Panc1 (cell line): ENCODE data around the gene PNPLA2. TPM values are rescaled to one million over a fixed set of nuclear protein-coding genes. Genes with fewer than 3 reads are reported as not detected.

Experiments used
- ATAC-seq: fragments of 200-7000 bp; cut with Tn5 transposase; 2 replicates; pipeline ENCODE4 v1.9.1; 2020; ENCODE audit warnings: mild to moderate bottlenecking, moderate library complexity
- BruUV-seq: library from RNA; stranded (reverse); fragments of 400-500 nt; replicated peaks from 2 replicates; lab custom pipeline; 2021; lab: Mats Ljungman, UMichigan
- CTCF ChIA-PET: fragments of 300-600 bp; sonication (Branson Sonifier 250); formaldehyde crosslinking; loops from one replicate; lab custom pipeline; 2022; ENCODE audit warnings: antibody characterized with exemption; lab: Charles Lee
- POLR2A ChIA-PET: fragments of 300-600 bp; sonication (Branson Sonifier 250); formaldehyde crosslinking; loops from one replicate; lab custom pipeline; 2022; ENCODE audit warnings: antibody characterized with exemption; lab: Charles Lee
- DNase-seq: peaks from one replicate; pipeline ENCODE4 v3.0.0-alpha.2; 2010; ENCODE audit warnings: low read depth, low spot score
- H3K27ac ChIP-seq: 2 replicates; pipeline ENCODE4 v1.5.1; 2011; ENCODE audit warnings: mild to moderate bottlenecking, low read length, inconsistent platforms
- H3K27me3 ChIP-seq: fragments of 200-500 bp; sonication (Bioruptor generic); 2 replicates; pipeline ENCODE4 v1.6.0; 2014; ENCODE audit warnings: low read length, inconsistent platforms; ENCODE audit not compliant: control insufficient read depth, insufficient read depth
- H3K36me3 ChIP-seq: fragments of 200-500 bp; sonication (Bioruptor generic); 2 replicates; pipeline ENCODE4 v1.5.1; 2014; ENCODE audit warnings: inconsistent platforms, mild to moderate bottlenecking, low read length, moderate library complexity; ENCODE audit not compliant: control insufficient read depth, insufficient read depth
- H3K4me1 ChIP-seq: 2 replicates; pipeline ENCODE4 v1.5.1; 2011; ENCODE audit warnings: inconsistent platforms, mild to moderate bottlenecking, low read length, moderate library complexity; ENCODE audit not compliant: control insufficient read depth, insufficient read depth
- H3K4me3 ChIP-seq, 2 experiments: 2 replicates each; pipeline ENCODE4 v1.5.1; 2011 to 2012; ENCODE audit warnings: low read depth in 2 of 2, low read length in 2 of 2, mild to moderate bottlenecking in 2 of 2, inconsistent platforms in 1 of 2, moderate library complexity in 1 of 2
- H3K9me3 ChIP-seq: fragments of 200-500 bp; sonication (Bioruptor generic); 2 replicates; pipeline ENCODE4 v1.5.1; 2014; ENCODE audit warnings: low read depth, mild to moderate bottlenecking, inconsistent platforms, low read length, moderate library complexity; ENCODE audit not compliant: control insufficient read depth, insufficient read depth
- POLR2AphosphoS5 ChIP-seq: IDR thresholded peaks from 2 replicates; pipeline ENCODE4 v1.6.1; 2012; ENCODE audit warnings: mild to moderate bottlenecking, low read depth, low read length, moderate library complexity
- SIN3A ChIP-seq: IDR thresholded peaks from 2 replicates; pipeline ENCODE4 v1.6.1; 2012; ENCODE audit warnings: low read depth, mild to moderate bottlenecking, low read length, moderate library complexity, borderline replicate concordance; ENCODE audit not compliant: insufficient read depth
- TCF7L2 ChIP-seq: IDR thresholded peaks from 2 replicates; pipeline ENCODE4 v1.6.1; 2011; ENCODE audit warnings: mild to moderate bottlenecking, low read depth, low read length, inconsistent platforms
- in situ Hi-C: cut with HindIII; loops from 2 replicates; pipeline ENCODE4 v1.10.0; 2016; ENCODE audit warnings: low sequenced_read_pairs, low pct_unique_long_range_greater_than_20kb
- intact Hi-C: fragments of 100-400 bp; cut with micrococcal nuclease; formaldehyde crosslinking; loops from one replicate; pipeline ENCODE4 v1.10.0; 2022; ENCODE audit not compliant: unreplicated experiment
- total RNA-seq: library from RNA; stranded (reverse); gene quantifications from one replicate; pipeline ENCODE4 v1.2.1, GENCODE V29; 2021; ENCODE audit not compliant: unreplicated experiment
- TF ChIP-seq, protein P1 (sequence below): fragments of 450-650 bp; IDR thresholded peaks from 2 replicates; pipeline ENCODE4 v1.5.1; 2017; ENCODE audit warnings: mild to moderate bottlenecking
- TF ChIP-seq, protein P2 (sequence below), 2 experiments: IDR thresholded peaks; 2 replicates each; pipeline ENCODE4 v1.6.1; 2011 to 2012; ENCODE audit warnings: low read depth in 2 of 2, control low read depth in 1 of 2, low read length in 1 of 2, mild to moderate bottlenecking in 1 of 2, moderate library complexity in 1 of 2; ENCODE audit not compliant: insufficient read depth in 1 of 2

Gene PNPLA2
- total RNA-seq, 1 experiment from 2014 or later = 244 TPM

DNA sequence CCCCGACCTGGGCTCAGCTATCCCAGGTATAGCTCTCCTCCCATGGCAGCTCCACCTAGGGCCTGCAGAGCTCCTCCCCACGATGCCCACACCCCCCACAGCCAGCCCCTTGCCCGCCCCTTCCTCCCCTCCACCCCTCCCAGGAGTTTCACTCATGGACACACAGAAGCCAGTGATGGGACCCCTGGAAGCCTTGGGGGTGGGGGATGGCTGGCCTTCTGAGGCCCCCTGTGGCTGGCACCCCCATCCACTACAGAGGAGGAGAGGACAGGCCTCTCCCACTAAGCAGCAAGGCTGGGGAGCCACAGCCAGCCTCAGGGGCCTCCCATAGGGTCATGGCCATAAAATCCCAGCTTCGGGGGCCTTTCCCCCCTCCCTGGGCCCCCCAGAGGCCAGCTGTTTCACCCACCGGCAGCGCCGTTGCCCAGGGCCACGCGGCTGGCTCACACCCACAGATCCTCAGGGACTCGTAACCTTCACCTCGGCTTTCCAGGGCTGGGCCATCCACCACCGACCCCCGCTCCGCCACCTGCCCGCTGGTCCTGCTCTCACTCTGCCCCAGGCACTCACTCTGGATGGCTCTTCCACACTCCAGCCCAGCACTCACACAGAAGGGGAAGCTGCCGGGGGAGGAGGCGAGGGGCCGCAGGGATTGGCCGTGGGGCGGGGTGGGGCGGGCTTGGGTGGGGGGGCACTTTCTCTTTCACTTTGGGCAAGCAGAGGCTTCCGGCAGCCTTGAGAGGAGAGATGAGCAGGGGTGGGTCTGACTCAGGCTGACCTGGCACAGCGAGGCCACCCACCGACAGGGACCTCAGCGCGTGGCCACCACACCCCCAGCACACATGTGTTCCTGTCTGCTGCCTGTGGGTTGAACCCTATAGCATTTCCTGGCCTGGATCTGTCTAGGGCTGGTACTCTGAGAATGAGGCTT lies 22.8 kb upstream of the PNPLA2 start:
- CTCF ChIA-PET = no interaction called here
- POLR2A ChIA-PET = interaction anchor here (0.8 kb wide), 1 partner anchor 26 kb away, joined by 3 read pairs; no protein-coding TSS in a partner anchor
- no peaks in the 10 kb centered on the region for H3K9me3 ChIP-seq
- peak overlapping the region; percentile 93 for H3K27ac ChIP-seq
- no peaks in the 10 kb centered on the region; the same call in none of the 2 replicates for H3K36me3 ChIP-seq
- no TSS peak for BruUV-seq
- ATAC-seq (peak; percentile 33), DNase-seq (no peak)
- peak; percentile 66 for TF ChIP-seq POLR2AphosphoS5
- TF ChIP-seq SIN3A = no peak
- in situ Hi-C loops (no loop called here), intact Hi-C loops (no loop called here)
- H3K27me3 ChIP-seq = no peaks in the 10 kb centered on the region
- H3K4me3 ChIP-seq = peak overlapping the region; percentile 71 to 86
- H3K4me1 ChIP-seq = peaks cover 49% of the 10 kb centered on the region

DNA sequence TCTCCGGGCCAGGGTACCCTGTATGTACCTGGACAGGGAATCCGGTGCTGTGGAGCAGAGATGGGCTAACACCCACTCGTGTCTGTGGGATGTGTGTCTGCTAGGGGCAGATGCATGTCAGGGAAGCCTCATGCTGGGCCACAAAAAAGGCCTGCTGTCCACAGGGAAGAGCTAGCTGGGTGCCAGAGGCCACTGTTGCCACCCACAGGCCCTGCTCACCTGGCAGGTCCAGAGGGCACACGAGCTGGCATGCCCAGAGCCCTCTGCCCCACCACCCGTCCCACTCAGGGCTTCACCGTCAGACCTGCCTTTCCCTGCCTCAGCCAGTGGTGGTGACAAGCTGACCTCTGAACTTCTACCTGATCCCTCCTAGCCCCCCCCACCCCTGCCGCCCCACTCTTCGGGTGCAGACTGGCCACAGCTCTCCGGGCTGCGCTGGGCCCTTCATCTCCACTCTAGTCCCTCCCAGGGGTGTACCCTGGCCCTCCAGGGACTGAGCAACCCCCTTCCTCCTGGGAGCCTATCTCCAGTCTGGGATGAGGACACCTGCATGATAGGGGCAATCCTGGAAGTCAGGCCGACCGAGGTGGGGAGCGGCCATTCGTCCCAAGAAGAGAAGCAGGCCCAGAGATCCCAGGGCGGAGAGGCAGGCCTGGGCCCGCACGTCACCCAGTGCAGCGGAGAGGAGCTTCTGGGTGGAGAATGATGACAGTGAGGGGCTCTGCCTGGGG lies 22.0 kb upstream of the PNPLA2 start:
- intact Hi-C loops (no loop called here), in situ Hi-C loops (no loop called here)
- no peaks in the 10 kb centered on the region for H3K27me3 ChIP-seq
- DNase-seq (no peak), ATAC-seq (peak; percentile 5; the same call in 1 of the 2 replicates)
- no peaks in the 10 kb centered on the region for H3K9me3 ChIP-seq
- TF ChIP-seq SIN3A = no peak
- TF ChIP-seq, protein P1, sequence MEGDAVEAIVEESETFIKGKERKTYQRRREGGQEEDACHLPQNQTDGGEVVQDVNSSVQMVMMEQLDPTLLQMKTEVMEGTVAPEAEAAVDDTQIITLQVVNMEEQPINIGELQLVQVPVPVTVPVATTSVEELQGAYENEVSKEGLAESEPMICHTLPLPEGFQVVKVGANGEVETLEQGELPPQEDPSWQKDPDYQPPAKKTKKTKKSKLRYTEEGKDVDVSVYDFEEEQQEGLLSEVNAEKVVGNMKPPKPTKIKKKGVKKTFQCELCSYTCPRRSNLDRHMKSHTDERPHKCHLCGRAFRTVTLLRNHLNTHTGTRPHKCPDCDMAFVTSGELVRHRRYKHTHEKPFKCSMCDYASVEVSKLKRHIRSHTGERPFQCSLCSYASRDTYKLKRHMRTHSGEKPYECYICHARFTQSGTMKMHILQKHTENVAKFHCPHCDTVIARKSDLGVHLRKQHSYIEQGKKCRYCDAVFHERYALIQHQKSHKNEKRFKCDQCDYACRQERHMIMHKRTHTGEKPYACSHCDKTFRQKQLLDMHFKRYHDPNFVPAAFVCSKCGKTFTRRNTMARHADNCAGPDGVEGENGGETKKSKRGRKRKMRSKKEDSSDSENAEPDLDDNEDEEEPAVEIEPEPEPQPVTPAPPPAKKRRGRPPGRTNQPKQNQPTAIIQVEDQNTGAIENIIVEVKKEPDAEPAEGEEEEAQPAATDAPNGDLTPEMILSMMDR = no peak
- TF ChIP-seq POLR2AphosphoS5 = no peak
- TF ChIP-seq TCF7L2 = no peak
- TF ChIP-seq, protein P2, sequence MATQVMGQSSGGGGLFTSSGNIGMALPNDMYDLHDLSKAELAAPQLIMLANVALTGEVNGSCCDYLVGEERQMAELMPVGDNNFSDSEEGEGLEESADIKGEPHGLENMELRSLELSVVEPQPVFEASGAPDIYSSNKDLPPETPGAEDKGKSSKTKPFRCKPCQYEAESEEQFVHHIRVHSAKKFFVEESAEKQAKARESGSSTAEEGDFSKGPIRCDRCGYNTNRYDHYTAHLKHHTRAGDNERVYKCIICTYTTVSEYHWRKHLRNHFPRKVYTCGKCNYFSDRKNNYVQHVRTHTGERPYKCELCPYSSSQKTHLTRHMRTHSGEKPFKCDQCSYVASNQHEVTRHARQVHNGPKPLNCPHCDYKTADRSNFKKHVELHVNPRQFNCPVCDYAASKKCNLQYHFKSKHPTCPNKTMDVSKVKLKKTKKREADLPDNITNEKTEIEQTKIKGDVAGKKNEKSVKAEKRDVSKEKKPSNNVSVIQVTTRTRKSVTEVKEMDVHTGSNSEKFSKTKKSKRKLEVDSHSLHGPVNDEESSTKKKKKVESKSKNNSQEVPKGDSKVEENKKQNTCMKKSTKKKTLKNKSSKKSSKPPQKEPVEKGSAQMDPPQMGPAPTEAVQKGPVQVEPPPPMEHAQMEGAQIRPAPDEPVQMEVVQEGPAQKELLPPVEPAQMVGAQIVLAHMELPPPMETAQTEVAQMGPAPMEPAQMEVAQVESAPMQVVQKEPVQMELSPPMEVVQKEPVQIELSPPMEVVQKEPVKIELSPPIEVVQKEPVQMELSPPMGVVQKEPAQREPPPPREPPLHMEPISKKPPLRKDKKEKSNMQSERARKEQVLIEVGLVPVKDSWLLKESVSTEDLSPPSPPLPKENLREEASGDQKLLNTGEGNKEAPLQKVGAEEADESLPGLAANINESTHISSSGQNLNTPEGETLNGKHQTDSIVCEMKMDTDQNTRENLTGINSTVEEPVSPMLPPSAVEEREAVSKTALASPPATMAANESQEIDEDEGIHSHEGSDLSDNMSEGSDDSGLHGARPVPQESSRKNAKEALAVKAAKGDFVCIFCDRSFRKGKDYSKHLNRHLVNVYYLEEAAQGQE (IDR thresholded peaks at IDR 0.05; ENCODE audit: insufficient read depth in 1 of 2, low read depth in 2 of 2, low read length in 1 of 2) = no peak; a peak in 1 of 4 replicates
- BruUV-seq = no TSS peak
- H3K27ac ChIP-seq = peak overlapping the region; percentile 93
- peaks cover 41% of the 10 kb centered on the region for H3K4me1 ChIP-seq
- H3K36me3 ChIP-seq = no peaks in the 10 kb centered on the region; the same call in none of the 2 replicates
- CTCF ChIA-PET = no interaction called here
- H3K4me3 ChIP-seq = peak overlapping the region; percentile 71 to 86
- POLR2A ChIA-PET = interaction anchor here (0.6 kb wide), 1 partner anchor 12 kb away, joined by 3 read pairs; no protein-coding TSS in a partner anchor
